ENCODE measurements around the gene CHMP4B.

CHMP4B gene

DNA sequence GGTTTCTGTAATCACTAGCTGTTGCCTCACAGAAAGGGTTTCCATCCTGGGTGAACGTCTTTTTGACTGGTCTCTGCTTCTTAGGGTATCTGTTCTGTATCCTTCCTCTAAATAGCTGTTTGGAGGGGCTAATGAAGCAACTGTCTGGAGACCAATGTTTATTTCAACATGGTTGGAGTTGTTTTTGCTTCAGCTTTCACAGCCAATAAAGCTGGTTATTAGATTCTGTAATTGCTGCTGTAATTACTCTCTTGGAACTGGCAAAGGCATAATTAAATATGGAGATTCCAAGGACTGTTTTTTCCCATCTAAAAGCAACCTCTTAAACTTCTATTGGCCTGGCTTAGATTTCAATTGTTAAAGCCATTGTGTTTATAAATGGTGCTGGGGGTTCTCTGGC, 31.9 kb downstream of the CHMP4B start:
- Mint-ChIP-seq H3K4me3 (no peak overlapping the region), H3K9me3 (no peaks in the 10 kb centered on the region), H3K27ac (peak overlapping the region; percentile 31), H3K4me1 (ENCODE audit: low read depth) (peaks cover 88% of the 10 kb centered on the region), H3K36me3 (ENCODE audit: low read depth) (peaks cover 23% of the 10 kb centered on the region), H3K27me3 (no peaks in the 10 kb centered on the region)
- intact Hi-C loops (cut with micrococcal nuclease) = loop anchor here (10.0 kb wide), 1 partner anchor 48 kb away; no protein-coding TSS in a partner anchor

DNA sequence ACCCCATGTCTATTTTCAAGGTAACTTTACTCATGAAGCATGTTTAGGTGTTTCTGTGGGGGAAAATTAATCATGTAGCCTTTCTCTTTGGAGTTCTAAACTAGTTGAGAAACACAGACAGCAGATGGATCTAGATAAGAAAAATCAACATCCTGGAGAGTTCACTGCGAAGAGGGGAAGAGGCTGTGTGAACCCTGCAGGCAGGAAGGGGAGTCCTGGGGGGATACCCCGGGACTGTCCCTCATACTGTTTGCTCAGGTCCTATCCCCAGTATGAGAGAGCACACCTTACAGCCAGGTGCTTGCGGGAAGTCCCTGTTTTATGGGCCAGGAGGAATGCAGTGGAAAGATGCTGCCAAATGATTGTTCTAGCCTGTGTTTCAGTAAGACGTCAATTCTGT, 32.7 kb downstream of the CHMP4B start:
- H3K27ac Mint-ChIP-seq = no peak overlapping the region
- H3K4me3 Mint-ChIP-seq = no peak overlapping the region
- intact Hi-C loops (cut with micrococcal nuclease) = loop anchor here (10.0 kb wide), 1 partner anchor 49 kb away; no protein-coding TSS in a partner anchor
- peaks cover 31% of the 10 kb centered on the region for H3K36me3 Mint-ChIP-seq (ENCODE audit: low read depth)
- H3K9me3 Mint-ChIP-seq = no peaks in the 10 kb centered on the region
- no peaks in the 10 kb centered on the region for H3K27me3 Mint-ChIP-seq
- peaks cover 83% of the 10 kb centered on the region for H3K4me1 Mint-ChIP-seq (ENCODE audit: low read depth)

DNA sequence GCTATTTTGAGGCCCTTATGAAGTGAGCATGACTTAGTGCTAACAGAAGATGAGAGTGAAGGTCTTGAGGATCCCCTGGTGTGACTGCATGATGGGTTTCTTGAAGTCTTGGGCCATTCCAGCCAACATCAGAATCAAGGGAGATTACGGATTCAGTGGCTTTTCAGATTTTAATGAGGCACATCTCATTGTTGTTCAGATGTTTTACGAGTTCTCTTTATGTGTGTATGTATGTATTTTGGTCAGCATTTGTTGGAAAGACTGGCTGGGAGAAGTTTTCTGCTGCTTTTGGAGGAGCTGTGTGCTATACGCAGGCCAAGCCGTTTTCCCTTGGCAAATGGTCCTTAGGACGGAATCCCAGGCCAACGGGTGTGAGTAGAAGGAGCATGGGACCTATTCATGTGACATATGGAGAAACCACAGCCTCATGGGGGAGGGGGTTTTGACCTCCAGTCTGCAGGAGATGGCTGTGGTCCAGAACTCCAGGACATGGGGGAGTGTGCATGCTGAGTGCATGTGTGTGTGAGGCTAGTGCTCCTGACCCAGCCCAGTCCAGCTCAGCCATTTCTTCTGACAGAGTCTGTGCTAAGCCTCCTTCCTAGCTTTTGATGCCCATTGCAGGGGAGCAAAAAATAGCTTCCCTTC, 35.3 kb downstream of the CHMP4B start:
- intact Hi-C loops (cut with micrococcal nuclease) = loop anchor here (10.0 kb wide), 1 partner anchor 52 kb away; no protein-coding TSS in a partner anchor
- H3K9me3 Mint-ChIP-seq = no peaks in the 10 kb centered on the region
- no peak overlapping the region for H3K4me3 Mint-ChIP-seq
- no peaks in the 10 kb centered on the region for H3K27me3 Mint-ChIP-seq
- no peak overlapping the region for H3K27ac Mint-ChIP-seq
- H3K4me1 Mint-ChIP-seq (ENCODE audit: low read depth) = peaks cover 64% of the 10 kb centered on the region
- peaks cover 49% of the 10 kb centered on the region for H3K36me3 Mint-ChIP-seq (ENCODE audit: low read depth)

DNA sequence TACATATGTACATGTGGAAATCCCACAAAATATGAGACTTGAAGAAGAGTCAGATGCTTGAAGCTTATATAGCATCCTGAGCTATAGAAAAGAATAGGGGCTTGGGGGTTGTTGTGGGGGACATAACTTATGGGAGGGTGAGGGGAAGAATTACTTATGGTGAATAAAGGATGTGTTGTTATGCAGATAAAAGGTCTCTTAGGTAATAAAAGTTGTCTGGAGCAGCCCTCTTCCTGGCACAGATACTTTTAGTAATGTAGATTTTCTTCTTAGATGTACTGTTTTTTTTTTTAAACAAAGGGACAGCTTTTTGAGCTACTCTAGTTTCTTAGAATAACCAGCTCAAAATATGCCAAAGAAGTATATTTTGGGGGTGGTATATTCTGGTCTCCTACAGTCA, 35.9 kb downstream of the CHMP4B start:
- Mint-ChIP-seq H3K4me3 (no peak overlapping the region), H3K4me1 (ENCODE audit: low read depth) (peaks cover 58% of the 10 kb centered on the region), H3K27me3 (no peaks in the 10 kb centered on the region), H3K9me3 (no peaks in the 10 kb centered on the region), H3K36me3 (ENCODE audit: low read depth) (peaks cover 55% of the 10 kb centered on the region), H3K27ac (no peak overlapping the region)
- intact Hi-C loops (cut with micrococcal nuclease) = loop anchor here (10.0 kb wide), 1 partner anchor 52 kb away; no protein-coding TSS in a partner anchor

DNA sequence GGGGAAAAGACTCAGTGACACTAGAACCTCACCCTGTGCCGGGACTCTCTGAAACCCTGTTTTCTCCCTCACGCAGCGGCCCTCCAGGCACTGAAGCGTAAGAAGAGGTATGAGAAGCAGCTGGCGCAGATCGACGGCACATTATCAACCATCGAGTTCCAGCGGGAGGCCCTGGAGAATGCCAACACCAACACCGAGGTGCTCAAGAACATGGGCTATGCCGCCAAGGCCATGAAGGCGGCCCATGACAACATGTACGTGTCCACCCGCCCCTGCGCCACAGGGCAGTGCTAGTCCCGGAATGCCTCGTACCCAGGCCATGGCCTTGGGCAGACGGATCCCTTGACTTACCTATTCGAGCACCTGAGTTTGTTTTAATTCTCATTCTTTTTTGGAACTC, 37.2 kb downstream of the CHMP4B start:
- Mint-ChIP-seq H3K4me1 (ENCODE audit: low read depth) (peaks cover 46% of the 10 kb centered on the region), H3K9me3 (no peaks in the 10 kb centered on the region)

DNA sequence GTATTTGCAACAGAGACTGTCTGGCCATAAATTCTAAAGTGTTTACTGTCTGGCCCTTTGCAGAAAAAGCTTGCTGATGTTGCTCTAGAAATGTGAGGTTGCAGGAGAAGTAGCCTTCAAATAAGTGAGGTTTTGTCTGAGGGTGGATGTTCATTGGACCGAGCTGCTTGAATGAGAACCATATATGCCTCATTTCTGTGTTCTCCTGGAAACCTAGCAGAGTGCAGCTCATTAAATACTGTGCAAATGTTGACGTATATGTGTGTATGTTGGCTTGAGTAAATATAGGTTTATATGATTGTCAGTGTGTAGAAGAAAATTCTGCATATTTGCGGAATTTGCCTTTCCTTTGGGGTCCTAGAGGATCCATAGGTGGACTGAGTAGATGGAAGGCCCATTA, 39.0 kb downstream of the CHMP4B start:
- intact Hi-C loops (cut with micrococcal nuclease) = no loop called here
- H3K27ac Mint-ChIP-seq = no peak overlapping the region
- no peaks in the 10 kb centered on the region for H3K9me3 Mint-ChIP-seq
- no peaks in the 10 kb centered on the region for H3K27me3 Mint-ChIP-seq
- H3K36me3 Mint-ChIP-seq (ENCODE audit: low read depth) = peaks cover 86% of the 10 kb centered on the region
- no peak overlapping the region for H3K4me3 Mint-ChIP-seq
- peaks cover 32% of the 10 kb centered on the region for H3K4me1 Mint-ChIP-seq (ENCODE audit: low read depth)

More for the DNA sequence above, 37.2 kb downstream of the CHMP4B start:
- no peak overlapping the region for H3K4me3 Mint-ChIP-seq
- no peaks in the 10 kb centered on the region for H3K27me3 Mint-ChIP-seq
- H3K36me3 Mint-ChIP-seq (ENCODE audit: low read depth) = peaks cover 69% of the 10 kb centered on the region
- intact Hi-C loops (cut with micrococcal nuclease) = loop anchor here (10.0 kb wide), 1 partner anchor 54 kb away; no protein-coding TSS in a partner anchor
- no peak overlapping the region for H3K27ac Mint-ChIP-seq

DNA sequence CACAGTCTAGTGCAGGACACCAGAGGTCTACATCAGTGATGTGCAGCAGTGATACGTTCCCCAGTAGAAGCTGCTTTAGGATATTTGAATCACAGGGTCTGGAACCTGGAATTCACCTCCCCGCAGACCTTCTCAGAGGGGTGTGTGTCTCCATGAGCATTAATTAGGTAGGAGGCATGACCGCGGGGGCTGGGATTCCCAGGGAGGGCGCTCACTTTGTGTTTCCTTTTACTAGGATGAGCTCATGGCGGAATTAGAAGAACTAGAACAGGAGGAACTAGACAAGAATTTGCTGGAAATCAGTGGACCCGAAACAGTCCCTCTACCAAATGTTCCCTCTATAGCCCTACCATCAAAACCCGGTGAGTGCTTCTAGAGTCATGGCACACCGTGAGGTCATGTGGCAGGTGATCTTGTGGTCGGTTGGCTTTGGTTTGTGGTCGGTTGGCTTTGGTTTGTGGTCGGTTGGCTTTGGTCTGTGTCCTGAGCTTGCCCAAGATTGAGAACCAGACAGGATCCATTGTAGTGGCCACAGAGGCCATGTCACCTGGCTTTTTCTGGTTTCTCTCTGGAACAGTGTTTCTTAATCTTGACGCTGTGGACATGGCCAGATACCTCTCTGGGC, 40.8 kb downstream of the CHMP4B start:
- no peak overlapping the region for H3K4me3 Mint-ChIP-seq
- no peak overlapping the region for H3K27ac Mint-ChIP-seq
- H3K9me3 Mint-ChIP-seq = no peaks in the 10 kb centered on the region
- intact Hi-C loops (cut with micrococcal nuclease) = no loop called here
- peaks cover 16% of the 10 kb centered on the region for H3K4me1 Mint-ChIP-seq (ENCODE audit: low read depth)
- no peaks in the 10 kb centered on the region for H3K27me3 Mint-ChIP-seq
- H3K36me3 Mint-ChIP-seq (ENCODE audit: low read depth) = peaks cover 89% of the 10 kb centered on the region

DNA sequence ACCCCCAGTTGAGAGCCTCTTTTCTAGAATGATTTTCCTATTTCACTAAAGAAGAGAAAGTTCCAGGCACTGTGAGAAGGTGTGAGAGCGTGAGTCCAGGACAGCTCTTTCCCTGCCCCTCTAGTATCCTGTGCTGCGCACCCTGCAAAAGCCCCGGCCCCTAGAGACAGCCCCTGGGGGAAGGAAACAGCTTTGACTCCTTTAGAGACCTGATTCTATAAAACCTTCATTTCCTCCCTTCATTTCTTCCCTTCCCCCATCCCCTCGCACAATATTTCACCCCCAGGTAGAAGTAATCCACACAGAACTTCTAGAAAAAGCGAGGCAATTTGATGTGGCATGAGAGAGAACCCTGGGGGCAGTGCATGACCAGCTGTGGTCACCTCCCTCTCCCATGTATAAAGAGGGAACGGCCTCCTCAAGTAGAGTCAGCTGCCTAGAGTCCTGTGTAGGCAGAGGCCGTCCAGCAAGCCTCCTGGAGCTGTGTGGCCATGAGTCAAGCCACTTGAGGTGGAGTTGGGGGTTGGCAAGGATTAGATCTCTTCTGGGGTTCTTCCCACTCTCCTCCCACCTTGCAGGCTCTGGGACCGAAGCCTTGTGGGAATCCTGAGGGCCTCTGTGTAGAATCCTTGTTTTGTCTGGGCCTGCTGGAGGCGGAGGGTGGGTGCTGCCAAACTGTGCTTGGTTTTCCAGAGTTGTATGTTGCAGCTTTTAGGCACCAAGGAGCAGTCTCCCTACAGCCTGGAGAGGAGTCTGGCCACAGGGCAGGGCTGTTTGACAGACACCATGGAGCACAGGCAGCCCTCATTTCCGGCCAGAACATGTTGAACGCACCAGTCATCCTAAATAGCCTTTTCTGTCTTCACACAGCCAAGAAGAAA, 41.7 kb downstream of the CHMP4B start:
- Mint-ChIP-seq H3K9me3 (no peaks in the 10 kb centered on the region), H3K4me1 (ENCODE audit: low read depth) (peaks cover 19% of the 10 kb centered on the region), H3K27ac (no peak overlapping the region), H3K4me3 (no peak overlapping the region), H3K36me3 (ENCODE audit: low read depth) (peaks cover 98% of the 10 kb centered on the region), H3K27me3 (no peaks in the 10 kb centered on the region)
- intact Hi-C loops (cut with micrococcal nuclease) = no loop called here

DNA sequence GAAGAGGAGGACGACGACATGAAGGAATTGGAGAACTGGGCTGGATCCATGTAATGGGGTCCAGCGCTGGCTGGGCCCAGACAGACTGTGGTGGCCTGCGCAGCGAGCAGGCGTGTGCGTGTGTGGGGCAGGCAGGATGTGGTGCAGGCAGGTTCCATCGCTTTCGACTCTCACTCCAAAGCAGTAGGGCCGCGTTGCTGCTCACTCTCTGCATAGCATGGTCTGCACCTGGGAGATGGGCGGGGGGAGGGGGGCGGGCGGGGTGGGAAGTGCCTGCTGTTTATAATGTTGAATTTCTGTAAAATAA, 42.3 kb downstream of the CHMP4B start:
- Mint-ChIP-seq H3K36me3 (ENCODE audit: low read depth) (peaks cover 99% of the 10 kb centered on the region), H3K4me3 (no peak overlapping the region), H3K4me1 (ENCODE audit: low read depth) (peaks cover 25% of the 10 kb centered on the region), H3K27ac (no peak overlapping the region), H3K9me3 (no peaks in the 10 kb centered on the region), H3K27me3 (no peaks in the 10 kb centered on the region)
- intact Hi-C loops (cut with micrococcal nuclease) = no loop called here

DNA sequence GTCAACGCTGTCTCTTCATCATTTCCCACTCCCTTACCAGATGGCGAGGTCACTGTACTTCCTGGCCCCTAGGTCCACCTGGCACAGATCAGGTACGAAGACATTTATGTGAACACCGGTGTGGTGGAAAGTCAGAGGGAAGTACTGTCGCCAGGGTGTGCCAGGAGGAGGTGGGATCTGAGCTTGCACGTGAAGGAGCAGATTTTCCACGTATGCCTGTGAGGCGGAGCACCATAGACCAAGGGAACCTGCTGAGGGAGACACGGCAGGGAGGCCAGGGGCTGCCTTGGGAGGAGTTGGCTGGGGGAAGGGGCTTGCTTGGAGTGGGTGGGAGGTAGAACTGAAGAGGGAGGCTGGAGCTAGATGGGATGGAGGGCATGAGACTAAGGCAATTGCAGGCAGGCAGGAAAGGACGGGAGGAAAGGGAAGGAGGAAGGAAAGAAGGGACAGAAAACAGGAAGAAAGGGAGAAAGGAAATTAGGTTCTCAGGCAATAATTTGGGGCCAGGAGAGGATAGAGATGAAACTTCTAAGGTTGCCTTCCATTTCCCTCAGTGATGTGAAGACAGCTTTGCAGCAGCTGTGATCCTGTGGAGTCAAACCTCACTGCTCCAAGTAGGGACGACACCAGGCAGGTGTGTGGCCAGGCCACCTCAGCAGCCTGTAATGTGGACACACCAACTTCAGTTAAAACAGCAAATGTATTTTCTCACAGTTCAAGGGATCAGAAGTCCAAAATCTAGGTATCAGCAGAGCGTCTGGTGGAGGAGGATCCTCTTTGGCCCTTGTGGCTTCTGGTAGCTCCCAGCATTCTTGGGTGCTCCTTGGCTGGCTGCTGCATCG, 46.8 kb downstream of the CHMP4B start:
- intact Hi-C loops (cut with micrococcal nuclease) = no loop called here
- no peak overlapping the region for H3K4me3 Mint-ChIP-seq

DNA sequence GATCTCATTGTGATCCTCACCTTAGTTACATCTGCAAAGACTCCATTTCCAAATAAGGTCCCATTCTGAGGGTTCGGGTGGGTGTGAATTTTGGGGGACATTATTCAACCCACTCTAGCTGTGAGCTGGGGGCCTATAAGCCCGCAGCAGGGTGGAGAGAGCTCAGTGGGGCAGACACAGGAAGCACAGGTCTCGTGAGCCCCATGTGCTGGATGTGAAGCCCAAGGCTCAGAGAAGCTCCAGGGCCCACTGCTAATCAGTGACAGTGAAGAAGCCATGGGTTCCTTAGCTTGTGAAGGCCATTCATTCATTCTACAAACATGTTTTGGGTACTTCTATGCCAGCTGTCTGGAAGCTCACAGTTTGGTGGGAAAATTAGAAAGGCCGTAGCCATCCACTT, 47.5 kb downstream of the CHMP4B start:
- Mint-ChIP-seq H3K27me3 (no peaks in the 10 kb centered on the region), H3K4me3 (no peak overlapping the region), H3K4me1 (ENCODE audit: low read depth) (peaks cover 27% of the 10 kb centered on the region), H3K27ac (no peak overlapping the region), H3K9me3 (no peaks in the 10 kb centered on the region), H3K36me3 (ENCODE audit: low read depth) (peaks cover 58% of the 10 kb centered on the region)
- intact Hi-C loops (cut with micrococcal nuclease) = no loop called here

More for the DNA sequence above, 46.8 kb downstream of the CHMP4B start:
- no peaks in the 10 kb centered on the region for H3K9me3 Mint-ChIP-seq
- H3K27ac Mint-ChIP-seq = no peak overlapping the region
- H3K27me3 Mint-ChIP-seq = no peaks in the 10 kb centered on the region
- H3K4me1 Mint-ChIP-seq (ENCODE audit: low read depth) = peaks cover 27% of the 10 kb centered on the region
- H3K36me3 Mint-ChIP-seq (ENCODE audit: low read depth) = peaks cover 66% of the 10 kb centered on the region

DNA sequence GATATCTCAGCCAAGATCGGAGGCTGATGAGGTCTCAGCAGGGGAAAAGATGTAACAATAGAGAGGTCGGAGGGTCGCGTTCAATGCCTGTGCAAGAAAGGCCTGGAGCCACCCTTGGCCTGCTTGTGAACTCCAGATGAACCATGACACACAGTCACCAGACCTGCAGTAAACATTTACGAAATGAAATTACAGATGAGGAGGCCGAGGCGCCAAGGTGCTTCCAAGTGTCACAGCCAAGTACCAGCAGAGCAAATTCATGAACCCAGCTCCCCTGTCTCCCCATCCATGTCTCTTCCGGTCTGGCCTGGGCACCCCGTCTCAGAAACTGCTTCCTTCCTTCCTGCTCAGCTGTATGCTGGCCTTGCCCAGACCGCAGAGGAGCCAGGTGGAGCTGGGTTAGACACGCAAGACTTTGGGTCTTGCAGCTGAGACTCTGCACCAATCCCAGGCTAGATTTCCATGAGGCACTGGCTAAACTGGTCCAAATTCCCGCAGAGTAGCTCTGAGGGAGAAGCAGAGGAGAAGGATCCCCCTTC, 48.1 kb downstream of the CHMP4B start:
- H3K27ac Mint-ChIP-seq = no peak overlapping the region
- peaks cover 27% of the 10 kb centered on the region for H3K4me1 Mint-ChIP-seq (ENCODE audit: low read depth)
- no peak overlapping the region for H3K4me3 Mint-ChIP-seq
- H3K27me3 Mint-ChIP-seq = no peaks in the 10 kb centered on the region
- H3K9me3 Mint-ChIP-seq = no peaks in the 10 kb centered on the region
- intact Hi-C loops (cut with micrococcal nuclease) = no loop called here
- peaks cover 53% of the 10 kb centered on the region for H3K36me3 Mint-ChIP-seq (ENCODE audit: low read depth)

DNA sequence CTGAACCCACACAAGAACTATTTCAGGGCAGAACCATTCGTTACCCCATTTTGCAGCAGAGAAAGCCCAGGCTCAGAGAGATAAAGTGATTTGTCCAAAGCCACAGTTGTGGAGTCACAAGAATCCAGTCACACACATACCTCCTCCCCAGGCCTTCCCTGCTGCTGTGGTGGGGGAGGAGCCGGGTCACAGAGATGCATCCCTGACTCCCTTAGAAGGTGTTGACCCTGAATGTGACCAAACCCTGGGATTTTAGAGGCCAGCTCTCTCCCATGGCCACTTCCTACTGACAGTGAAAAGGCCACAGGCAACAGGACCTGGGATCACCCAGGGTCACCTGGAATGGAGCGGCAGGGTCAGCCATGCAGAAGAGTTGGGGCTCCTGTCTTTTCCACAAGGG, 48.6 kb downstream of the CHMP4B start:
- Mint-ChIP-seq H3K27me3 (no peaks in the 10 kb centered on the region), H3K4me1 (ENCODE audit: low read depth) (peaks cover 27% of the 10 kb centered on the region), H3K4me3 (no peak overlapping the region), H3K36me3 (ENCODE audit: low read depth) (peaks cover 48% of the 10 kb centered on the region), H3K27ac (no peak overlapping the region), H3K9me3 (no peaks in the 10 kb centered on the region)
- intact Hi-C loops (cut with micrococcal nuclease) = loop anchor here (5.0 kb wide), 1 partner anchor 268 kb away; no protein-coding TSS in a partner anchor

All from dendritic cell treated with granulocyte-macrophage colony-stimulating factor and Interleukin-4, amounts not matched to agents 40 ng/mL and 50 ng/mL, for 4 days (primary cell).